ENCODE data around the gene RFPL2.
"Not testable (repeated sequence)": the region's sequence is repeated elsewhere in the genome, so short reads cannot be mapped to it uniquely, and the experiment has no call there.

GRCh38 chr22:32154727-32155126 lies 50.1 kb downstream of the RFPL2 start:
- TF ChIP-seq KLF9 (CRISPR knock-in tag; IDR thresholded peaks at IDR 0.05; ENCODE audit: low read depth); HCFC1 (IDR thresholded peaks at IDR 0.05; ENCODE audit: low read depth, low read length); NFIC (IDR thresholded peaks at IDR 0.05; ENCODE audit: low read length); ZNF816 (CRISPR knock-in tag; IDR thresholded peaks at IDR 0.05; ENCODE audit: borderline replicate concordance): not testable (repeated sequence)

All from HepG2 (cell line).